Stomach (tissue), 4 donors: ENCODE measurements around the gene IRF3.

Experiments used
- EP300 ChIP-seq: sonication (generic); formaldehyde crosslinking; IDR thresholded peaks from one replicate; pipeline ENCODE4 v1.6.1; 2017; ENCODE audit warnings: antibody characterized with exemption
- POLR2A ChIP-seq, 4 donors: fragments of 450-650 bp; IDR thresholded peaks; one replicate each; pipeline ENCODE4 v1.6.1; 2016; ENCODE audit warnings: antibody characterized with exemption in 4 of 4, control low read depth in 2 of 4, mild to moderate bottlenecking in 1 of 4, moderate library complexity in 1 of 4
- POLR2AphosphoS5 ChIP-seq, 3 donors: sonication (generic); formaldehyde crosslinking; IDR thresholded peaks; one replicate each; pipeline ENCODE4 v1.6.1; 2016; ENCODE audit warnings: antibody characterized with exemption in 3 of 3
- TF ChIP-seq, protein P1 (sequence below), 7 experiments: fragments of 450-650 bp in 4 of 7; fragments of 200-600 bp in 3 of 7; sonication (generic) in 3 of 7; IDR thresholded peaks; one replicate each; pipeline ENCODE4 v1.5.1; 2016 to 2019; ENCODE audit warnings: antibody characterized with exemption in 7 of 7, control low read depth in 2 of 7, mild to moderate bottlenecking in 1 of 7

DNA sequence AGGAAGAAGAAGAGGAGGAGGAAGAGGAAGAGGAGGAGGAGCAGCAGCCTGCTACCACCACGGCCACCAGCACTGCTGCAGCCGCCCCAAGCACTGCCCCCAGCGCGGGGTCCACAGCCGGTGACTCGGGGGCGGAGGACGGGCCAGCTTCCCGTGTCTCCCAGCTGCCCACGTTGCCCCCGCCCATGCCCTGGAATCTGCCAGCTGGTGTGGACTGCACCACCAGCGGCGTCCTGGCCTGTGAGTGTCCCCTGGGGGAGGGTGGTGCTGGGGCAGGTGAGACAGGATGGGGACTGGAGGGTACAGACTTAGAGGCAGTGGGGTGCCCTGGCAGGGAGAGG lies 12.2 kb downstream of the IRF3 start:
- TF ChIP-seq, protein P1, sequence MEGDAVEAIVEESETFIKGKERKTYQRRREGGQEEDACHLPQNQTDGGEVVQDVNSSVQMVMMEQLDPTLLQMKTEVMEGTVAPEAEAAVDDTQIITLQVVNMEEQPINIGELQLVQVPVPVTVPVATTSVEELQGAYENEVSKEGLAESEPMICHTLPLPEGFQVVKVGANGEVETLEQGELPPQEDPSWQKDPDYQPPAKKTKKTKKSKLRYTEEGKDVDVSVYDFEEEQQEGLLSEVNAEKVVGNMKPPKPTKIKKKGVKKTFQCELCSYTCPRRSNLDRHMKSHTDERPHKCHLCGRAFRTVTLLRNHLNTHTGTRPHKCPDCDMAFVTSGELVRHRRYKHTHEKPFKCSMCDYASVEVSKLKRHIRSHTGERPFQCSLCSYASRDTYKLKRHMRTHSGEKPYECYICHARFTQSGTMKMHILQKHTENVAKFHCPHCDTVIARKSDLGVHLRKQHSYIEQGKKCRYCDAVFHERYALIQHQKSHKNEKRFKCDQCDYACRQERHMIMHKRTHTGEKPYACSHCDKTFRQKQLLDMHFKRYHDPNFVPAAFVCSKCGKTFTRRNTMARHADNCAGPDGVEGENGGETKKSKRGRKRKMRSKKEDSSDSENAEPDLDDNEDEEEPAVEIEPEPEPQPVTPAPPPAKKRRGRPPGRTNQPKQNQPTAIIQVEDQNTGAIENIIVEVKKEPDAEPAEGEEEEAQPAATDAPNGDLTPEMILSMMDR (IDR thresholded peaks at IDR 0.05), result no peak
- TF ChIP-seq POLR2A (IDR thresholded peaks at IDR 0.05) (no peak), POLR2AphosphoS5 (IDR thresholded peaks at IDR 0.05) (no peak), EP300 (no peak)
